Measurements from ENCODE around the gene HSPB6. TPM values are rescaled to one million over a fixed set of nuclear protein-coding genes. Genes with fewer than 3 reads are reported as not detected.

The HSPB6 gene
- 14.9 TPM for total RNA-seq

DNA sequence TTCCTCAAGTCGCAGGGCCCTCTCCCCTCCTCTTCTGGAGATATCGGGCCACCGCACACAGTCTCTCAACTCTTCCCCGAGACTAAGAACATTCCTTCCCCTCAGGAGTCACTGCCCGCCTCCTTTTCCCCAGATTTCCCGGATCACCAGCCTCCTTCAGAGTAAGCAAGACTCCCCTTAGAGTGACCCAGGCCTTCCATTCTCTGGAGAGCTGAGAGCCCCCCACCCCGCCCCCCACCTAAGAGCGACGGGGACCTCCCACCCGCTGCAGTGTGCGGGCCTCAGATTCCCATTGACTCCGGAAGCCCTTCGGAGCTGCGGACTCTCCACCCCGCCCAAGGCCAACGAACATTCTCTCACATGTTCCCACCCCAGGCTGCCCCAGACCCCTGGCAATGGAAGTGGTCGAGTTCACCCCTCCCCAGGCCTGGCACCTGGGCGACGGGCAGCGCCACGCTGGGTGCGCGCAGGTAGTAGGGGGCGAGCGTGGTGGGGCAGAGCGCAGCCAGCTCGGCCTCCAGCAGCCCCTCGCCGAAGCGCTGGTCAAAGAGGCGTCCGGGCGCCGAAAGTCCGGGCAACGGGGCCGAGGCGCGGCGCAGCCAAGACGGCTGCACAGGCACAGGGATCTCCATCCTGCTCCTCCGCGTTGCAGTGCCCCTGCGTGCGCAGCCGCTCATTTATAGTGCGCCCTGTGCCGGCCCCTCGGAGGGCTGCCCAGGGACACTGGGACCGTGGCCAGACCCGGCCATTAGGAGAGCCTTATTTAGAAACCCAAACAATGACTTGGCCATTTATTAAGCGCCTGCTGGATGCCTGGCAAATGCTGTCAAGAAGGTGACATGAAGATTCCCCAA, at the start of gene HSPB6:
Gene HSPB6, minus strand, starts transcription at position 653 of the 854 bp plus-strand sequence. Its CDS starts 21 bp downstream, at position 632.

DNA sequence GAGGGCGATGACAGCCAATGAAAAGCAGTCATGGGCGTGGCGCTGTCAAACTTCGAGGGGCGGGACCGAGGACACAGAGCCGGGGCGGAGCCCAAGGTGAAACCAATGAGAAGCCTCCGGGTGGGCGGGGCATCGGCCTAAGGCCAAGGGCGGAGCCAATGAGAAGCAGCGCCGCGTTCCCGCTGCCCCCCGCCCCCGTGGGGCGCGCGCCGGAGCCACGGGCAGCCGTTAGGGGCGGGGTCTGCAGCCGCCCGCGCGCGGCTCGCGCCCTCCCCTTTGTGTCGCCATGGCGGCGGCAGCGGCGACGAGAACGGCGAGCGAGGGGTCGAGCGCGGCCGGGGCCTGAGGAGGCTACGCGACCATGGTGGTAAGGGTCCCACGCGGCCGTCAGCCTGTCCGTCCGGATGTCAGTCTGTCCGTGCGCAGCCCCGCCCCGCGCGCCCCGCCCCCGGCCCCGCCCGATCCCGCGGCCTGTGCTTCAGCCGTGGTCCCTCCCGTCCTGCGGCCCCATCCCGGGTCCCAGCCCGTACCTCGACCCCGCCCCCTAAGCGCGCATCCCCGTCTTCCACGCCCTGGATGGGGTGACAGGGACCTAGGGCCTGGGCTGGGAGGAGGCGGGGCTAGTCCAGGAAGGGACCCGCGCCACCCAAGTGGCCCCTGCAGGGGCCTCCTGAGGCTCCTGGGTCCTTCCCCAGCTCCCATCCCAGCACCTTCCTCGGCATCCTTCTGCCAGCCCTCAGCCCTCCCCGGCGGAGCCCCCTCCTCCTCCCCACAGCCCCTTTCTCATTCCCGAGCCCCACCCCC, 18.7 kb upstream of the HSPB6 start, which contains the start of gene ARHGAP33:
Gene ARHGAP33, plus strand, starts transcription at position 267 of the 804 bp plus-strand sequence. Its CDS starts 95 bp downstream, at position 362.

GRCh38 chr19:35757749-35758608, 1.1 kb upstream of the HSPB6 start, which contains the start of gene PROSER3:
Gene PROSER3 (plus strand): TSS chr19:35758176. CDS start chr19:35758216, 40 bp downstream.

DNA sequence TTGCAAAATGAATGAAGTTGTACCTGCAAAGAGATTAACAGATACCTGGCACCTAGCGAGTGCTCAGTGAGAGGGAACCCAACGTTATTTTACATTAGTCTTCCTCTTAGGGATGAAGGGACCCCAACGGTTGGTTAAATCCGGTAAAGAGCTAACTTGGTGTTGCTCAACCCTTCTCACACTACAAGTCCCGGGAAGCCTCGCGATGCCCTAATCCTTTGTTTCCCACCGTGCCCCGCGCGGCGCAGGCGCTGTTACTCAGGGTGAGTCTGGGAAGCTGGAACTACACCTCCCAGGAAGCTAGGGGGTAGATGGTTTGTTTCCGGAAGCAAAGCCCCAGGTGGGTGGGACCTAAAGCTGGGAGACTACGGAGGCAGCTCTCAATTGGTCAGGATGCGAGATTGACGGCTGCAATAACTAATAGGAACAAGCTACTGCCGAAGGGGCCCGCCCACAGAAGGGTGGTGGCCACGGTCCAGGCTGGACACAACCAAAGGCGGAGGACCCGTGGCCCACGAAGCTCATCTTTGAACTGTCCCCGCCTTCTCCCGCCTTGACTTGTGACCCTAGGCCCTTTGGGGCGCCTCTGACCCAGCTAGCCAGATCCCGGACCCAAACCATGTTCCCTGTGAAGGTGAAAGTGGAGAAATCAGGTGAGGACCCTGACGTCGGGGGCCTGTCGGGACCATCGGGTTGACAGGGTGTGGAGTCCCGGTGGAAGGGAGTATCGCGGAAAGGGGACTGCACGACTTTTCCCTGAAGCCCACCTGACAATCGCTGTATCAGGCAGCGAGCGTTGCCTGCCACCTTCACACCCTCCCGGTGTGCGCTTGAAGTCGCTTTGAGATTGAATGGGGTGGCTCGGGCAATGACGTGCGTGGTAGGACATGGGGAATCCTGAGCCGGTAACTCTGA, 8.5 kb downstream of the HSPB6 start, which contains the start of gene LIN37:
Gene LIN37, plus strand, starts transcription at position 471 of the 915 bp plus-strand sequence. Its CDS starts 149 bp downstream, at position 620.

GRCh38 chr19:35745328-35746086, 11.3 kb downstream of the HSPB6 start, which contains the start of the genes PSENEN and U2AF1L4:
Gene PSENEN (plus strand): TSS chr19:35745651. CDS start chr19:35745931, 280 bp downstream.
Gene U2AF1L4 (minus strand): TSS chr19:35745418. CDS start chr19:35745391, 27 bp downstream.

DNA sequence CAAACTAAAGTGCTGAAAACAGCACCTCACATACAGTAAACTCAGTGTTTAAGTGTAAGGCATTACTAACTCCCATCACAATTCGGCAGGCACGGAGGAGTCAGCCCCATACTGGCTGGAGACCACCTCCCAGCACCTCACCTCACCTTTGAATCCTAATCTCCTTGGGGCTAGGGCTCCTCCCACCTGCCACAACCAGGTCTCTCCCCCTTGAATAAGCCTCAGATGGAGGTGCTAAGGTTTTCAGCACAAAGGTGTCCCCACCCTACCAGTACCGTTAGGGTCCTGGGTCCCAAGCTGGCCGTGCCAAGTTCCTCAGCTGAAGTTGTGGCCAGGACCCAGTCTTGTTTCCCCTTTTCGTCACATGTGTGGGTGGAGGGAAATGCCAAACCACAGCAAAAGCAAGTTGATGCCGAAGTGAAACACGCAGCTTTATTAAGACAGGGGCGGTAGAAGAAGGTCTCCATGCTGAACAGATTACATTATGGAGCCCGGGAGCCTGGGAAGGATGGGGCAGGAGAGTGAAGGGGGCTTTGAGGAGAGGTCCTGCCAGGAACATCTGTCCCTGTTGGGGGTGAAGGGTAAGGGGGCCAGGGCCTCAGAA, 14.6 kb downstream of the HSPB6 start, which contains the start of gene IGFLR1:
Gene IGFLR1, minus strand, starts transcription at position 332 of the 604 bp plus-strand sequence. CDS start 1,272 bp downstream, outside the sequence.

DNA sequence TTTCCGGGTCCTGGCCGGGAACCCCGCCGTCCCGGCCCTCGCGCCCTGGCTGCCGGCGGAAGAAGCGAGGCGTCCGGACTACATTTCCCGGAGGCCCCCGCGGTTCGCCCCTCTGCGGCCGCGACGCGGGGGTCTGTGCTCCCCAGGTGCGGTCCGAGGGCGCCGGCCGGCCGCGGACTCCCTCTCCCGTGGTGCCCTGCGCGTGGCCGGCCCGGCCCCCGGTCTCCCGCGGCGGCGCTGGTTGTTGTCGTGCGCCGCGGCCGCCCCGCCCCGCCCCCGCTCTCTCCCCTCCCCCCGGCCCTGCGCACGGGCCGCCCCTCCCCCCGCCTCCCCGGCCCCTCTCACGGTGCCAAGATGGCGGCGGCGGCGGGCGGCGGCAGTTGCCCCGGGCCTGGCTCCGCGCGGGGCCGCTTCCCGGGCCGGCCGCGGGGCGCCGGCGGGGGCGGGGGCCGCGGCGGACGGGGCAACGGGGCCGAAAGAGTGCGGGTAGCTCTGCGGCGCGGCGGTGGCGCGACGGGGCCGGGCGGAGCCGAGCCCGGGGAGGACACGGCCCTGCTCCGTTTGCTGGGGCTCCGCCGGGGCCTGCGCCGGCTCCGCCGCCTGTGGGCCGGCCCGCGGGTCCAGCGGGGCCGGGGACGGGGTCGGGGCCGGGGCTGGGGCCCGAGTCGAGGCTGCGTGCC, 39.0 kb downstream of the HSPB6 start, which contains the start of gene KMT2B:
Gene KMT2B, plus strand, starts transcription at position 339 of the 680 bp plus-strand sequence. Its CDS starts 16 bp downstream, at position 355.

Other genes starting within 250 kb of the HSPB6 start
- gene DMKN, start 243.4 kb downstream of the HSPB6 start, total RNA-seq = 31.8 TPM
- 0.93 TPM for gene SBSN, start 228.7 kb downstream of the HSPB6 start, total RNA-seq
- 0.38 TPM for gene GAPDHS, start 223.6 kb downstream of the HSPB6 start, total RNA-seq
- 49.3 TPM for gene TMEM147, start 211.4 kb downstream of the HSPB6 start, total RNA-seq
- not detected for gene ATP4A, start 193.4 kb downstream of the HSPB6 start, total RNA-seq
- not detected for gene PMIS2, start 170.9 kb downstream of the HSPB6 start, total RNA-seq
- 13.6 TPM for gene HAUS5, start 144.3 kb downstream of the HSPB6 start, total RNA-seq
- 42.9 TPM for gene RBM42, start 128.0 kb downstream of the HSPB6 start, total RNA-seq
- not detected for gene ETV2, start 115.3 kb downstream of the HSPB6 start, total RNA-seq
- 239 TPM for gene COX6B1, start 108.7 kb downstream of the HSPB6 start, total RNA-seq
- not detected for gene UPK1A, start 90.5 kb downstream of the HSPB6 start, total RNA-seq
- not detected for gene ZBTB32, start 52.5 kb downstream of the HSPB6 start, total RNA-seq
- gene KMT2B, start 39.0 kb downstream of the HSPB6 start, total RNA-seq = 26.9 TPM
- gene IGFLR1, start 14.6 kb downstream of the HSPB6 start, total RNA-seq = 2.6 TPM
- gene U2AF1L4, start 11.6 kb downstream of the HSPB6 start, total RNA-seq = 13.8 TPM
- gene PSENEN, start 11.4 kb downstream of the HSPB6 start, total RNA-seq = 12.8 TPM
- gene LIN37, start 8.5 kb downstream of the HSPB6 start, total RNA-seq = 11.6 TPM
- 7.8 TPM for gene PROSER3, start 1.1 kb upstream of the HSPB6 start, total RNA-seq
- 89.9 TPM for gene ARHGAP33, start 18.5 kb upstream of the HSPB6 start, total RNA-seq
- gene PRODH2, start 55.8 kb upstream of the HSPB6 start, total RNA-seq = 0.27 TPM
- 2.7 TPM for gene NPHS1, start 95.5 kb upstream of the HSPB6 start, total RNA-seq
- gene KIRREL2, start 99.9 kb upstream of the HSPB6 start, total RNA-seq = 11.2 TPM
- 106 TPM for gene APLP1, start 111.5 kb upstream of the HSPB6 start, total RNA-seq
- 6.8 TPM for gene NFKBID, start 143.5 kb upstream of the HSPB6 start, total RNA-seq
- gene HCST, start 145.5 kb upstream of the HSPB6 start, total RNA-seq = not detected
- 10.4 TPM for gene TYROBP, start 151.3 kb upstream of the HSPB6 start, total RNA-seq
- gene LRFN3, start 179.3 kb upstream of the HSPB6 start, total RNA-seq = 5.4 TPM
- gene SDHAF1, start 238.2 kb upstream of the HSPB6 start, total RNA-seq = 32.9 TPM

Data from camera-type eye (tissue), 1 donor.